ENCODE results near the gene PRRX1.

Gene PRRX1

GRCh38 chr1:170664093-170664827 is at the start of gene PRRX1:
Gene PRRX1 (plus strand): TSS chr1:170664131. CDS start chr1:170664219, 88 bp downstream.
- no peak for DNase-seq

GRCh38 chr1:170617591-170618330 is 46.2 kb upstream of the PRRX1 start:
- DNase-seq = no peak

- no peak for DNase-seq
These were observed 45.5 kb upstream of the PRRX1 start for GRCh38 chr1:170618421-170618820.

- no peak for DNase-seq
These were observed 44.5 kb upstream of the PRRX1 start for GRCh38 chr1:170619241-170620028.

- DNase-seq = no peak
These were observed 43.8 kb upstream of the PRRX1 start for GRCh38 chr1:170620164-170620563.

GRCh38 chr1:170623171-170623570 is 40.8 kb upstream of the PRRX1 start:
- DNase-seq = no peak

- DNase-seq = no peak
These were observed 39.8 kb upstream of the PRRX1 start for GRCh38 chr1:170624146-170624545.

GRCh38 chr1:170630977-170631376 is 33.0 kb upstream of the PRRX1 start:
- DNase-seq = no peak

GRCh38 chr1:170634293-170634692 is 29.6 kb upstream of the PRRX1 start:
- DNase-seq = no peak

- no peak for DNase-seq
These were observed 29.0 kb upstream of the PRRX1 start for GRCh38 chr1:170634824-170635410.

GRCh38 chr1:170640581-170640980 is 23.4 kb upstream of the PRRX1 start:
- DNase-seq = no peak

GRCh38 chr1:170657275-170657853 is 6.6 kb upstream of the PRRX1 start:
- DNase-seq = no peak

- DNase-seq = no peak
These were observed 4.4 kb upstream of the PRRX1 start for GRCh38 chr1:170659399-170660035.

- DNase-seq = no peak
These were observed 3.6 kb upstream of the PRRX1 start for GRCh38 chr1:170660281-170660713.

- DNase-seq = no peak
These were observed 2.9 kb upstream of the PRRX1 start for GRCh38 chr1:170660871-170661645.

- no peak for DNase-seq
These were observed 2.1 kb upstream of the PRRX1 start for GRCh38 chr1:170661646-170662411.

GRCh38 chr1:170662561-170663403 is 1.1 kb upstream of the PRRX1 start:
- DNase-seq = no peak

- no peak for DNase-seq
These were observed 383 bp upstream of the PRRX1 start for GRCh38 chr1:170663404-170664092.

Measured in stimulated activated CD4-positive, alpha-beta T cell treated with anti-CD3 and anti-CD28 coated beads, Interleukin-4, amount 100 ng/mL, for 24 hours (primary cell).